GM18907 (cell line): ENCODE results near the gene TMEM163.
"Not testable (repeated sequence)": the region's sequence is repeated elsewhere in the genome, so short reads cannot be mapped to it uniquely, and the experiment has no call there.

ENCODE experiments used
- ATAC-seq: cut with Tn5 transposase; IDR thresholded peaks from one replicate; pipeline ENCODE4 v1.9.1; 2021; ENCODE audit warnings: mild to moderate bottlenecking, moderate library complexity; ENCODE audit not compliant: unreplicated experiment

TMEM163 gene

DNA sequence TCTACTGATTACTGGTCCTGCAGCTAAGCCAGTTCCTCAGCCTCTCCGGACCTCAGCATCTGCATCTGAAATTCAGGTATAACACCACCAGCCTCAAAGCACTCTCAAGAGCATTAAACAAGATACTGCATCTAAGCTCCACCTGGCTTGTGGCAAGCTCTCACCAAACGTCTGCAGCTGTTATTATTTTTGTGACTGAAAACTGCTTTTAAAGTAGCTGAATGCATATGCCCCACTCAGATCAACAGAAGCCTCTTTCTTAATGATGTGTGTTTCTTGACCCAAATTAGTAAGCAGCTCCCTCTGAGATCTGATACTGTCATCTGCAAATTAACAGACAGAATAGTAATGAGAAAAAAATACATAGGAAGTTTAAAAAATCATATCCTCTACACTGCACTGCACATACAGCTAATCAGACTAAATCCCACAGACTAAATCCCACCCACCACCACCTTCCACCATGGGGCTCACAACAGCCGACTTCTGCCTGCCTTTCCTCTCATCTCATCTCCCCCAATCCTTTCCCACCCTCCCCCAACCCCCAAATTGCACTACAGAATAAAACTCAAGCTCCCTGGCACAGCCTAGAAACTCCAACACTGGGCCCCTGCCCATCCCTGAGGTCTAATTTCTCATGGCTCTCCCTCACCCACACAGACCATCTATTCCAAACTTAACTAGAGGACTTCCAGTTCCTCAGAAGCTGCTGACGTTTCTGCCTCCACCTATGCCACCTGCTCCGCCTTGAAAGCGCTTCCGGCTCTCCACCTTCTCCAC is 52.9 kb downstream of the TMEM163 start:
- ATAC-seq, result no peak

DNA sequence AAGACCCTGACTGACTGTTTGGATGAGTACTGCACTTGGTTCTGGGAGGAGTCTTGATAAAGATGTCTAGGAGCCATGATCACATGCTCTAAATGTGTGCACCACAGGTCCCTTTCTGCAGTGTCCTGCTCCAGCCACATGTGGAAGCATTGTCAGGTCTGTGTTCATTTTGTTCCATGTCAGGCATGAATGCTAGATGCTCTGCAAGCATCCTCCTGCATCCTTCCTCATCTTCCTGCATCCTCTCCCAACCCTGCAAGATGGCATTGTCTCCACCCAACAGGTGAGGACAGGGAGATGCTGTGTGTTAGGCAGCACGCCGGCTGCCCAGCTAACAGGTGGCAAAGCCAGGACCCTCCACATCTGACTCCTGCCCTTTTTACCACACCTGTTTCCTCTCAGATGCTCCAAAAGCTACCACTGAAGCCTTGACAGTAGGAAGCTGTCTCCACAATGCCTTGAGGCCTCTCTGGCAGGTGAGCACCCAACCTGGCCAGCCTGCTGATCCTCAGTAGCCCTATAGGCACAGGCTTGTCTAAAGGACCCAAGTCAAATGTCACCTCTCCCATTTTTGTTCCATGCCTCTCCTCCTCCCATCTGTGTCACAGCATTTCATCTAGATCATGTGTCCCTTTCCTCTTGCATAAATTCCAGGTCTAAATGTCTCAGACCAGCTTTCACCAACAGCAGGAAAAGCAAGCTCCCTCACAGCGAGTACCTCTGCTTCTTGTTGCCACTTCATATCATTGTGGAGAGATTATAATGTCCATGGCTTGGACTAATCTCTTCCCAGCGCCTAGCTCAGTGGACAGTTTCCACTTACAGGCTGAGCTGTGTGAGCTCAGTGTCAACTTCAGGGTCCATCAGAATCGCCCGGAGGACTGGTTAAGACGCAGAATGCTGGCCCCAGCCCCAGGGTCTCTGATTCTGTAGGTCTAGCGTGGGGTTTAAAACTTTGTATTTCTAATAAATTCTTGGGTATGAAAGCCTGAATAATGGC is 55.0 kb downstream of the TMEM163 start:
- ATAC-seq, result no peak

DNA sequence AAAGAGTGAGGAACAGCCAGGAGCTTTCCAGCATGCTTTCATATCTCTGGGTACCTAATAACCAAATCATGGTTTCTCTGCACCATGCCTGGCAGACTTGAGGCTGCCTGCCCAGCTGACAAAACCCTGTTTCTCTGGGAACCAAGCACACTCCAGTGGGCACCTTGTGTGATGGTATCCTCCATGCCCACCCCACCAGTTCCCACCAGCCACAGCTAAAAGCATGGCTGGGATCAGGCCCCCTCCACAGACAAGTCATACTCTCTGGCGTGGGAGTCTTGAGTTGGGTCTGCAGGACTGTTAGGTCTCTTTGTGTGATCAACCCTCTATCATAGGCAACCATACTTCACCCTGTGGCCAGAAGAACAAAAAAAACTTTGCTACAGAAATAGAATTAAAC is 56.0 kb downstream of the TMEM163 start:
- ATAC-seq, result no peak

DNA sequence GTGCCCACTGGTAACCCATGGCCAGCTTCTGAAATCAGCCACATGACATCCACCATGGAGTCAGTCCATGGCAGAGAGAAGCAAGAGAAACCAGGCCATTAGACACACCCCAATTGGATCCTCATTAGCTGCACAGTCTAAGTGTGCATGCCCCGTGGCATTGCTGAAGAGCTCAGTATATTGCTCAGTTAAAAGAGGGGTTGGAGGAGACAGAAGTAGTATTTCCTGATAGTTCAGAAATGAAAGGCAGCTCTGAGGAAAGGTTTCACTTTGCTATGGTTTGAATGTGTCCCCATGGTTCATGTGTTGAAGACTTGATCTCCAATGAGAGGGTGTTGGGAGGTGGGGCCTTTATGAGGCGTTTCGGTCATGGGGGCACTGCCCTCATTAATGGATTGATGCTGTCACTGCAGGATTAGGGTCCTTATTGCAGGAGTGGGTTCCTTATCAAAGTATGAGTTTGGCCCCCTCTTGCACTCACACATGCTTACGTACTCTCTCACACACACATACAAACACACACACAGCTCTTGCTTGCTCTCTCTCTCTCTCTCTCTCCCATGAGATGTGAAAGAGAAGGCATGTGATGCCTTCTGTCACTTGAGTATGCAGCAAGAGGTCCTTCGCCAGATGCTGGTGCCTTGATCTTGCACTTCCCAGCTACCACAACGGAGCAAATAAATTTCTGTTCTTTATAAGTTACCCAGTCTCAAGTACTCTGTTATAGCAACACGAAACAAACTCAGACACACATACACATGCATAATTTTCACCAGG is 58.0 kb downstream of the TMEM163 start:
- no peak for ATAC-seq

DNA sequence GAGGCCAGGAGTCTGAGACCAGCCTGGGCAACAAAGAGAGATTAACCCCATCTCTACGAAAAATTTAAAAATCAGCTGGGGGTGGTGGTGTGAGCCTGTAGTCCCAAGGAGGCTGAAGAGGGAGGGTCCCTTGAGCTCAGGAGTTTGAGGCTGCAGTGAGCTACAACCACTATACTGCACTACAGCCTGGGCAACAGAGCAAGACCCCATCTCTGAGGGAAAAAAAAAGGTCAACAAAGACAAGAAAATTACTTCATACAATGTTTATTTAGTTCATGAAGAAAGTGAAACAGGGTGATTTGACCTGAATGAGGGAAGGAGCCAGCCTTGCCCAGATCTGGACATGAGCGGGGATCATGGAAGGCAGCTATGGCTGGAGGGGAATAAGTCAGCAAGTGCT is 59.1 kb downstream of the TMEM163 start:
- no peak for ATAC-seq

DNA sequence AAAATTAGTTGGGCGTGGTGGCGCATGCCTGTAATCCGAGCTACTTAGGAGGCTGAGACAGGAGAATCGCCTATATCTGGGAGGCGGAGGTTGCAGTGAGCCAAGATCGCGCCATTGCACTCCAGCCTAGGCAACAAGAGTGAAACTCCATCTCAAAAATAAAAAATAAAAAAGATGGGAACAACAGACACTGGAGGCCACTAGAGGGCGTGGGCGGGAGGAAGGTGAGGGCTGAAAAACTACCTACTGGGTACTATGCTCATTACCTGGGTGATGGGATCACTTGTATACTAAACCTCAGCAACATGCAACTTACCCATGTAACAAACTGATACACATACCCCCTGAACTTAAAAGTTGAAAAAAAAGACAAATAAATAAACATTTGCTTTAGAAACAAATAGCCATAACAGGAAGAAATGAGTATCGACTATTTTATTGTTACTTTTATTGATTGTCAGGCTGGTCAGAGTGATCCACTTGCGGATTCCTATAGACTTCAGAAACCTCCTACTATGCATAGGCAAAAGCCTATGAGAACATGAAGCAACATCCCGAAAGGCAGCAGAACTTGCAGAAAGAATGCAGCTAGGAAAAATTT is 61.0 kb downstream of the TMEM163 start:
- ATAC-seq, result no peak

DNA sequence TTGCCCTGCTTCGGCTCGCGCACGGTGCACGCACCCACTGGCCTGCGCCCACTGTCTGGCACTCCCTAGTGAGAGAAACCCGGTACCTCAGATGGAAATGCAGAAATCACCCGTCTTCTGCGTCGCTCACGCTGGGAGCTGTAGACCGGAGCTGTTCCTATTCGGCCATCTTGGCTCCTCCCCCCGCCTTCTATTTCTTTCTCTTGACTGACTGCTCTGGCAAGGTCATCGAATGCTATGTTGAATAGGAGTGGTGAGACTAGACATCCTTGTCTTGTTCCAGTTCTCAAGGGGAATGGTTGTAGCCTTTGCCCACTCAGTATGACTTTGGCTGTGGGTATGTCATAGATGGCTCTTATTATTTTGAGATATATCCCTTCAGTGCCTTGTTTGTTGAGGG is 62.4 kb downstream of the TMEM163 start:
- ATAC-seq, result not testable (repeated sequence)

DNA sequence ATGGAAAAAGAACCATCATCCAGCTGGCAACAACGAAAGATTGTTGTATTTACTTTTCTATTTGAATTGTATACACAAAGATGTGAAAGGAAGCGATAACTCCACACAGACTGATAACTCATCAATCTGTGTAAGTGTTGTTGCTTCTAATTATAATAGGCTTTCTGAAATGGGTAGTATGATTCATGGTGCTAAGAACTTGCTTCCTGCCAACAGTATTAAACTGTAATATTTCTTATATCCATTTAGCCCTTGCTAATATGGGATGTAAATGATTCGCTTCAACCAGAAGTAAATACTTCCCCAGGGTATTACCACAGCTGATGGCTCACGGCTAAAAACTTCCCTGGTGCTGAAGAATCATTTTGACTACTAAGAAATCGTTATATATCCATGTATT is 70.2 kb downstream of the TMEM163 start:
- ATAC-seq, result no peak

DNA sequence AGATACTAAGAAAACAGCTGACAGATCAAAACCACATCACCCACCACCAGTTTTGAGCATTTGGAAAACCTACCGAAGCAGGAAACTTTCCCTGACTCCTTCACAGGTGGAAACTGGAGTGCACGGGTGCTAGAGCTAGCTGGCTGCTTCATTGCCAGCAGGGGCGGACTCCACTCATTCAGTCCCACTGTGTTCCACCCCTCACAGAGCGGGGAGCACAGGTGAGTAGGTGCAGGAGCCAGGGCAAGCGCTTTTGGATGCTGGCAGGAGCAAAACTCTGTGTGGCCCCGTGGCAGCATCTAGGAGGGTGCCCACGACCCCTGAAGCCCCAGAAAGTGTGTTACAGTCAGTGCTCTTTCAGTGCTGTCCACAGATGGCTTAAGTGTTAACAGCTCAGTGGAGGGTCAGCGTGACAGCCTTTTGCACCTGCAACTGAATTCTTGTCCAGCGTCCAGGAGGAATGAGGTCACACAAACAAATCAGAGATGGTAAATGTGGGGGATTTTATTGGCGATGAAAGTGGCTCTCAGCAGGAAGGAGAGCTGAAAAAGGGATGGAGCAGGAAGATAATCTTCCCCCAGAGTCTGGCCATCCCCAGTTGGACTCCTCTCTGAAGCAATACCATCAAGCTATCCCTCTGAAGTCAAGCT is 71.1 kb downstream of the TMEM163 start:
- ATAC-seq, result no peak

DNA sequence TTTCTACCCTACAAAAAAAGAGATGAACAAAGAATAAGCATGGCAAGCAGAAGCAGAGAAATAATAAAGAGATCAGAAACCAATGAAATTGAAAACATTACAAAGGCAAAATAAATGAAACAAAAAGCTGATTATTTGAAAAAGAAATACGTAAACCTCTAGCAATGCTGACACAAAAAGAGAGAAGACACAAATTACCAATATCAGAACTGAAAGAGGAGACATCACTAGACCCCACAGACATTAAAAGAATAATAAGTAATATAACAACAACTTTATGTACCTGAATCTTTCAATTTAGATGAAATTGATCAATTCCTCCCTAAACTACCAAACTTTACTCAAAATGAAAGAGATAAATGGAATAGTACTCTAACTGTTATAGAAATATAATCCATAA is 75.9 kb downstream of the TMEM163 start:
- ATAC-seq, result peak; percentile 62

DNA sequence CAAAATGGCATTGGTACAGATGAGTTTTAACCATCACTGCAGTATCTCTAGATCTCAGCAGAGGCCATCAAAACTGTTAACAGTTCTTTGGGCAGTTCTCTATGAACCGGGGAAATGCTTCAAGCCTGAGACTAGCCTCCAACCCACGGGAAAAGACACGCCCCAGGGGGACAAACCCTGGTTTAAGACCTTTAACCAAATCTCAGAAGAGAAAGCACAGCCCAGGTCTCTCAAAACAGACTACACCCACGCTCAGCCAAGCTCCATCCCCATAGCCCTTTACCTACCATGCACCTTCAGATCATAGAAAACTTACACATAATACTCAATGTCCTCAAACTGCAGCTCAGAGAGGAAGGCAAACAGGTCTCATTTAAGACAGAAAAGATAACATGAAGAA is 78.3 kb downstream of the TMEM163 start:
- ATAC-seq, result no peak

DNA sequence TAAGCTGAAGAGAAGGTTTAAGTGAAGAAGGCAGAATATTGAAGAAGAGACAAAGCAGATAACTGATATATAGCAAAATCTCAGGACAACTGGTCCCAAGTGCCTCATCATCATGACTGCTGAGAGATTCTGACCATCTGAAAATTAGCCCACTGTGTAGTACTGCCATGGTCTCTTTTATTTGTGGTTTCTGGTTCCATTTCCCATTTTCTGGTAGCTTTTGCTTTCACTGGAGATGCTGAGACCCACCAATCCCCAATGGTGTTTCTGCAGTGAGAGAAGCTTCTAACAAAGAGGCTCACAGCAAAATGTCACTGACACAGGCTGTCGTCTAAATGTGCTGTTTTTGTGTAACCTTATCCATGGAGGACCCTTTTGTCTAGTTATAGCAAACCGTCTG is 79.5 kb downstream of the TMEM163 start:
- ATAC-seq, result no peak

DNA sequence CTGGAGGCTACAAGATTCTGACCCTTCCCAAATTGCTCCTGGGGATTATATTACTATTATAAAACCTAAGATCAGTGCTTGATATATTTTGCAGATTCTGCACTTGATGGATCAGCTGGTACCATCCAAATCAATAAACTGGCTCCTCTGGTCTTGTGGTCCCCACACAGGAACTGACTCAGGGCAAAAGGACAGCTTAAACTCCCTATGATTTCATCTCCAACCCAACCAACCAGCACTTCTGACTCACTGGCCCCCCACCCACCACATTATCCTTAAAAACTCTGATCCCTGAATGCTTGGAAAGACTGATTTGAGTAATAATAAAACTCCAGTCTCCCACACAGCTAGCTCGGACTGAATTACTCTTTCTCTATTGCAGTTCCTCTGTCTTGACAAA is 82.1 kb downstream of the TMEM163 start:
- no peak for ATAC-seq

DNA sequence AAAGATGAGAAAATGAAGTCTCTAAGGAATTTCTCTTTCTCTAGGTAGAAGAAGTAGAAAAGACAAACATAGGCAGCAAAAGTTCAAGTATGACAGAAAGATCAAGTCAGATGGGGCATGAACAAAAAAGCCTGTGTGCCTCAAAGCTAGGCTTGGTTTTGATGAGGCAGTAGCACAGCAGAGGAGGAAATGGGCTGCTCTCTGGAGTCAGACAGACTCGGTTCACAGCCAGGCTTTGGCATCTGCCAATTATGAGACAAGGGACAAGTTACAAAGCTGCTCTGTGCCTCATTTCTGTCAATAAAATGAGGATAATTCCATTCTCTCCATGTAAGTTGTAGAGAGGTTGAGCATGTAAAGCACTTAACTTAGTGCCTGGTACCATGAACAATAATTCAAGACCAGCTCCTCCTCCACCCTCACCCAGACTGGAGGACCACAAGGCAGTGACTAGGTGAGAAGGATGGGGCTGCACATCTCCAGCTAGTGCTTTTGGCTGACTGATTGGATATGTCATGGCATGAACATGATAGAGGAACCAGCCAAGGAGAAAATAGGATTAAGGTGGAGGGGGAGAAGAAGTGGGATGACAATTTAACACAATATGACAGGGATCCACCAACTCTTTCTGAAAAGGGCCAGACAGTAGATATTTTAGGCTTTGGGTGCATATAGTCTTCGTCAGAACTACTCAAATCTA is 84.6 kb downstream of the TMEM163 start:
- ATAC-seq, result no peak

DNA sequence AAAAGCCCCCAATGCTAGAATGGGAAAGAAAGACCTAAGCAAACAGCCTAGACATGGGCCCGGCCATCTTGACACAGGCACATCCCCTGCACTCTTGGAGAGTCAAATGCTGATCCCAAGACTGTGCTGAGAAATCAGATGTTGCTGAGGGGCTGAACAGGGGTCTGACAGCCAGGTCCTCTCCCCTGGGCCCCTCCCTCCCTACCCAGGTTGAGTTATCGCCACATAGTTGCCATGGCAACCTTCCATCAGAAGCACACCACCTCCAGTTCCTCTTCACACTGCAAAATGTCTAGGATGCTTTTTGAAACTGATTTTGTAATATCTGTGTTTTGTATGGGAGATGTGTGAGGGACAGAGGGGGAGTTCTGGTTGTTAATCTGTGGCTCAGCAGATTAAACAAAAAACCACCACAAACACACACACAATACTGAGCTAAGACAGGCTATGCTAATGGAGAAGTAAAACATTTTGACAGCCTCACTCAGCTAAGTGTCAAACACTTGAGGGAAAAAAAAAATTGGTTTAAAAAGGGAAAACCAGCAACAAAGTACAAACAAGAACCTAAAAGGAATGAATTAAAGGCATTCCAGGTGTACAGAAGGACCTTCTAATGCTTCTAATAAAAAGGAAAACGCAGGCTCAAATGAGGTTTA is 88.2 kb downstream of the TMEM163 start:
- ATAC-seq, result no peak

DNA sequence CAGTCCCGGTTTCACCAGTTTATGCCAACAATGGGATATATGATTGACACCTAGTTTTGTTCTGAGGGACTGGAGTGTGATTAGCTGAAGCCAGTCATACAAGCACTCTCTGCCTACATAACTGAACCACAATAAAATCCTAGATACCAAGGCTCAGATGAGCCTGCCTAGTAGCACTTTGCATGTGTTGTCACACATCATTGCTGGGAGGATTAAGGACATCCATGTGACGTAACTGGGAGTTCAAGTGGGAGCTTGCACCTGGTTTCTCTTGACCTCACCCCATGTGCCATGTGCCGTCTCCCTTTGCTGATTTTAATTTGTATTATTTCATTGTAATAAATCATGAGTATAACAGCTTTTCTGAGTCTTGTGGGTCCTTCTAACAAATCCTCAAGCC is 90.3 kb downstream of the TMEM163 start:
- no peak for ATAC-seq

DNA sequence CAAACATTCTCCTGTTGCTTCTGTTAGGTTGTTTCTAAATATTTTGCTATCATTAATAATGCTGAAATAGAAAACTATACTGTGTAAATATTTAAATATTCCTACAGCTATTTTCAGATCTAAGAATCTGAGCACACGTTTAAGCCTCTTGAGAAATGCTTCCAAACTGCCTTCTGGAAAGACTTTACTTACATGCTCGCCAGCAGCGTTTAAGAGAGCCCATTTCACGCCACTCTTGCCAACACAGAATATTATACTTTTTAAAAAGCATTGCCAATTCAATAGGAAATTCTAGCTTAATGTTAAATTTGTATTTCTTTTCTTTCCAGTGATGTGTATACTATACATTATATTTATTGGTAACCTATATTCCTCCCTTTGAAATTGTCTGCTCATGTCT is 92.0 kb downstream of the TMEM163 start:
- no peak for ATAC-seq

DNA sequence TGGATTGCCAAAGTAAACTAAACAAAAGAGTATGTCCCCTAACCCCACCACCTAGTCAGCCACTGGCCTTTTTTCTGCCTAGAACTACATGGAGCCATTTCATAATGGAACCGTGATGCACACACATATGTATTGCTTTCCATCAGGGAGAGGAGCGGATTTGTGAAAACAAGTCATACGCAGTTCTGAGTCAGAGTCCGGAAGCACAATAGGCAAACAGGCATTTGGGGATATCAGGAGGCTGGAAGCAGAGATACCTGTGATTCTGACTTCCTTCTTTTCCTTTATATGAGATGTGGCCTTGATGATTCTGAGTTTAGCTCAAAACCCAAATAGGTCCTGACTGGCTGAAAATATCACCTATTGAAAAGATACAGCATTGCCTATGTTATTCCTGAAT is 93.5 kb downstream of the TMEM163 start:
- ATAC-seq, result no peak

DNA sequence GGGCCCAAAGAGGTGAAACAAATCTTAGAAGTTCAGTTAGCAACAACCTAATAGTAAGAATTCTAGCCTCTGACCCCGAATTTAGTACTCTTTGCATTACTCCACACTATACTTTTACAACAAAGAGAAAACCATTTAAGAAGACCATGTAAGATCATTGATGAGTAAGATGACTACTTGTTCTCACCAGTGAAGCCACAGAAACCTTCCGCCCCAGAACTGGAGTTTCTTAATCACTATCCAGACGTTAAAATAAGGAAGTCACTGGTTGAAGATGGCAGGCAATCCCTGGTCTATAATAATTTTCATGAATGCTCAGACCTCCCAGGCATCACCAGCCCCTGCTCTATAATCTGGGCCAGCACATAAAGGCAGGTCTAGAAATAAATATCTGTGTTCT is 95.0 kb downstream of the TMEM163 start:
- peak; percentile 90 for ATAC-seq
